K562 (cell line): ENCODE measurements around the gene TCF7. TPM values are rescaled to one million over a fixed set of nuclear protein-coding genes. Genes with fewer than 3 reads are reported as not detected.
A peak's percentile ranks its signal among the peaks of the same experiment; 100 is the strongest.

Source experiments
- ATAC-seq: fragments of 200-7000 bp; cut with Tn5 transposase; 3 replicates; pipeline ENCODE4 v1.9.1; 2020; ENCODE audit warnings: moderate library complexity
- BruUV-seq: library from RNA; stranded (reverse); fragments of 400-500 nt; replicated peaks from 2 replicates; lab custom pipeline; 2021; lab: Mats Ljungman, UMichigan
- CTCF ChIA-PET: fragments of 300-600 bp; formaldehyde crosslinking; extraction: SDS; loops from one replicate; lab custom pipeline; 2021; ENCODE audit warnings: low intra/inter-chr PET ratio; lab: Yijun Ruan, JAX
- POLR2A ChIA-PET: fragments of 300-600, 350-650 bp; sonication (Branson Sonifier 250); formaldehyde crosslinking; extraction: SDS; loops from one replicate; lab custom pipeline; 2021; ENCODE audit warnings: antibody characterized with exemption, inconsistent platforms; lab: Yijun Ruan, JAX
- DNase-seq, 4 experiments: peaks; one replicate each; pipeline versions ENCODE4 v3.0.0 to v3.0.0-alpha.2; 2011 to 2018; ENCODE audit warnings: low spot score in 3 of 4, mixed read lengths in 3 of 4; ENCODE audit errors: extremely low read depth in 1 of 4
- FAIRE-seq: peaks from 2 replicates; lab custom pipeline; 2011; peaks lifted over from hg19 to GRCh38; lab: Jason Lieb, UNC
- H2AFZ ChIP-seq: 2 replicates; pipeline ENCODE4 v1.6.0; 2011; ENCODE audit warnings: low read depth, low read length, control low read depth, inconsistent platforms
- H3K27ac ChIP-seq: fragments of 200-600 bp; 3 replicates; pipeline ENCODE4 v1.8.0; 2011; ENCODE audit warnings: low read depth, mild to moderate bottlenecking, control low read depth, inconsistent platforms, low read length, moderate library complexity, mixed read lengths; ENCODE audit errors: extremely low read depth
- H3K27me3 ChIP-seq, 2 experiments: fragments of 300-600 bp in 1 of 2; 2 replicates in 1 of 2; 3 replicates in 1 of 2; pipeline versions ENCODE4 v1.6.0 to v1.8.0; 2011; ENCODE audit warnings: inconsistent platforms in 2 of 2, low read length in 2 of 2, mild to moderate bottlenecking in 1 of 2, mixed read lengths in 1 of 2, moderate library complexity in 1 of 2; ENCODE audit not compliant: control insufficient read depth in 2 of 2, insufficient read depth in 2 of 2
- H3K36me3 ChIP-seq: fragments of 300-600 bp; 3 replicates; pipeline ENCODE4 v1.8.0; 2011; ENCODE audit warnings: mild to moderate bottlenecking, low read length, inconsistent platforms; ENCODE audit not compliant: control insufficient read depth, insufficient read depth
- H3K4me1 ChIP-seq, 2 experiments: fragments of 200-600 bp in 1 of 2; replicated peaks in 1 of 2; 2 replicates in 1 of 2; 3 replicates in 1 of 2; pipeline versions ENCODE4 v1.5.1 to v1.8.0; 2011; ENCODE audit warnings: inconsistent platforms in 2 of 2, low read length in 2 of 2, mild to moderate bottlenecking in 1 of 2, mixed read lengths in 1 of 2, moderate library complexity in 1 of 2; ENCODE audit not compliant: control insufficient read depth in 2 of 2, insufficient read depth in 2 of 2
- H3K4me2 ChIP-seq: 2 replicates; pipeline ENCODE4 v1.6.1; 2011; ENCODE audit warnings: low read length, control low read depth, inconsistent platforms, mixed read lengths; ENCODE audit not compliant: insufficient read depth
- H3K4me3 ChIP-seq: fragments of 200-600 bp; sonication (generic), shearing (Covaris generic); 2 replicates; pipeline ENCODE4 v1.5.1; 2016; ENCODE audit warnings: control low read depth, inconsistent platforms
- H3K79me2 ChIP-seq: fragments of 200-600 bp; 3 replicates; pipeline ENCODE4 v1.8.0; 2011; ENCODE audit warnings: low read length, inconsistent platforms; ENCODE audit not compliant: control insufficient read depth, insufficient read depth
- H3K9ac ChIP-seq, 2 experiments: 2 replicates each; pipeline versions ENCODE4 v1.6.0 to v1.6.1; 2011; ENCODE audit warnings: low read depth in 2 of 2, low read length in 2 of 2, control low read depth in 1 of 2, inconsistent platforms in 1 of 2, mild to moderate bottlenecking in 1 of 2, mixed read lengths in 1 of 2; ENCODE audit not compliant: insufficient read depth in 1 of 2
- H3K9me1 ChIP-seq: one replicate; pipeline ENCODE4 v1.6.0; 2011; ENCODE audit warnings: inconsistent platforms, mild to moderate bottlenecking, low read length, moderate library complexity; ENCODE audit not compliant: control insufficient read depth, insufficient read depth
- H3K9me3 ChIP-seq: replicated peaks from 2 replicates; pipeline ENCODE4 v1.5.1; 2011; ENCODE audit warnings: low read depth, low read length, inconsistent platforms; ENCODE audit not compliant: control insufficient read depth, insufficient read depth
- H4K20me1 ChIP-seq: replicated peaks from 2 replicates; pipeline ENCODE4 v1.6.1; 2011; ENCODE audit warnings: low read length, inconsistent platforms, mixed read lengths; ENCODE audit not compliant: control insufficient read depth, insufficient read depth
- BCL6 ChIP-seq: fragments of 250-450 bp; sonication (Bioruptor Pico); IDR thresholded peaks from 2 replicates; pipeline ENCODE4 v1.4.0; 2020
- CBFA2T3 ChIP-seq: fragments of 450-650 bp; IDR thresholded peaks from 2 replicates; pipeline ENCODE4 v1.6.1; 2017
- CXXC5 ChIP-seq: fragments of 250-450 bp; sonication (Bioruptor Pico); IDR thresholded peaks from 2 replicates; pipeline ENCODE4 v1.8.0; 2022; ENCODE audit warnings: inconsistent platforms, mild to moderate bottlenecking, moderate library complexity
- EGR1 ChIP-seq: fragments of 450-650 bp; conservative IDR thresholded peaks from 2 replicates; pipeline ENCODE4 v1.6.1; 2017; ENCODE audit warnings: mild to moderate bottlenecking
- KDM4B ChIP-seq, 2 experiments: fragments of 450-650 bp in 1 of 2; sonication (generic) in 1 of 2; IDR thresholded peaks; 2 replicates each; pipeline ENCODE4 v1.6.1; 2016 to 2017; ENCODE audit warnings: borderline replicate concordance in 2 of 2, antibody characterized with exemption in 1 of 2, low read depth in 1 of 2, mild to moderate bottlenecking in 1 of 2
- LARP7 ChIP-seq: fragments of 450-650 bp; IDR thresholded peaks from 2 replicates; pipeline ENCODE4 v1.6.1; 2016
- MECOM ChIP-seq: fragments of 250-450 bp; sonication (Bioruptor Pico); IDR thresholded peaks from 2 replicates; pipeline ENCODE4 v1.8.0; 2022; ENCODE audit warnings: inconsistent platforms
- MTA2 ChIP-seq: fragments of 450-650 bp; IDR thresholded peaks from 2 replicates; pipeline ENCODE4 v1.6.1; 2016; ENCODE audit warnings: low read depth
- NCOA2 ChIP-seq, 2 experiments: fragments of 450-650 bp; IDR thresholded peaks; 2 replicates each; pipeline ENCODE4 v1.6.1; 2018; ENCODE audit warnings: mild to moderate bottlenecking in 2 of 2, moderate library complexity in 1 of 2; ENCODE audit not compliant: partially characterized antibody in 2 of 2
- NR2C1 ChIP-seq, 2 experiments: fragments of 450-650 bp; IDR thresholded peaks; 2 replicates each; pipeline ENCODE4 v1.6.1; 2017; ENCODE audit warnings: mild to moderate bottlenecking in 2 of 2, antibody characterized with exemption in 1 of 2, inconsistent platforms in 1 of 2, missing compliant biosample characterization in 1 of 2, missing genetic modification characterization in 1 of 2
- RBFOX2 ChIP-seq: fragments of 200-400 bp; formaldehyde crosslinking; IDR thresholded peaks from 2 replicates; pipeline ENCODE4 v1.6.1; 2017; ENCODE audit warnings: low read depth, mild to moderate bottlenecking, low read length, moderate library complexity
- SP1 ChIP-seq: sonication (generic); formaldehyde crosslinking; IDR thresholded peaks from 2 replicates; pipeline ENCODE4 v1.8.1; 2022; ENCODE audit warnings: mild to moderate bottlenecking, missing genetic modification reagents
- VEZF1 ChIP-seq: fragments of 200-800 bp; sonication (Bioruptor generic); IDR thresholded peaks from 2 replicates; pipeline ENCODE4 v1.6.1; 2017; ENCODE audit warnings: missing genetic modification characterization, missing compliant biosample characterization
- YBX1 ChIP-seq: fragments of 450-650 bp; IDR thresholded peaks from 2 replicates; pipeline ENCODE4 v1.7.1; 2016; ENCODE audit warnings: mild to moderate bottlenecking
- ZBTB7A ChIP-seq: IDR thresholded peaks from 2 replicates; pipeline ENCODE4 v1.6.1; 2011; ENCODE audit warnings: low read depth, mild to moderate bottlenecking, low read length, moderate library complexity, borderline replicate concordance; ENCODE audit not compliant: control insufficient read depth
- ZNF184 ChIP-seq: sonication (generic); formaldehyde crosslinking; IDR thresholded peaks from 2 replicates; pipeline ENCODE4 v1.5.0; 2020; ENCODE audit warnings: missing genetic modification reagents
- ZNF197 ChIP-seq: fragments of 200-800 bp; sonication (Bioruptor generic); IDR thresholded peaks from 2 replicates; pipeline ENCODE4 v1.6.1; 2016; ENCODE audit warnings: low read depth, missing genetic modification characterization, missing compliant biosample characterization
- ZNF75A ChIP-seq: fragments of 450-650 bp; formaldehyde crosslinking; IDR thresholded peaks from 2 replicates; pipeline ENCODE4 v1.4.0; 2020; ENCODE audit warnings: mild to moderate bottlenecking
- WGBS: fragments of 100-300 bp; shearing (Covaris generic); methylation state at CpG from one replicate; pipeline ENCODE4 v1.1.6; 2016; ENCODE audit warnings: low coverage, mixed read lengths; ENCODE audit not compliant: insufficient coverage; ENCODE audit errors: missing lambda C conversion rate; 5-methylcytosine and 5-hydroxymethylcytosine counted together
- in situ Hi-C: fragments of 300-500 bp; cut with MboI; formaldehyde crosslinking; loops from 4 replicates; pipeline ENCODE4 v1.15.0; 2018; ENCODE audit warnings: inconsistent platforms, mixed read lengths
- intact Hi-C: fragments of 100-400 bp; cut with micrococcal nuclease; formaldehyde crosslinking; loops from 2 replicates; pipeline ENCODE4 v1.14.2; 2022
- polyA plus RNA-seq, 8 experiments: library from polyadenylated mRNA; depleted of rRNA in 4 of 8; stranded (reverse) in 5 of 8; unstranded in 3 of 8; fragments of >200 nt; fragmentation: Nextera tagmentation in 2 of 8; fragmentation: Illumina TruSeq in 1 of 8; extraction: Ambion mirVana in 2 of 8; extraction: Trizol in 1 of 8; gene quantifications; 2 replicates each; pipeline versions ENCODE4 v1.2.1 to v1.2.3, GENCODE V29; 2011 to 2014; ENCODE audit warnings: inconsistent platforms in 1 of 8, missing spikeins in 1 of 8
- total RNA-seq, 7 experiments: library from RNA; depleted of rRNA in 6 of 7; stranded (reverse); fragments of >200 nt in 6 of 7; fragmentation: Illumina TruSeq in 2 of 7; extraction: Trizol in 2 of 7; gene quantifications; 2 replicates each; pipeline versions ENCODE4 v1.2.1 to v1.2.3, GENCODE V29; 2011 to 2021; ENCODE audit warnings: low replicate concordance in 1 of 7
- TF ChIP-seq, protein P1 (sequence below): sonication (generic); formaldehyde crosslinking; IDR thresholded peaks from 2 replicates; pipeline ENCODE4 v1.8.0; 2022; ENCODE audit warnings: missing genetic modification reagents, mild to moderate bottlenecking, moderate library complexity, borderline replicate concordance

TCF7 gene
- total and polyA plus RNA-seq, 9 of the 15 experiments (the other 6 are each of a cell fraction or from before 2014, with no cell fraction given): 1.6 to 14.9 (median 4.2) TPM

DNA sequence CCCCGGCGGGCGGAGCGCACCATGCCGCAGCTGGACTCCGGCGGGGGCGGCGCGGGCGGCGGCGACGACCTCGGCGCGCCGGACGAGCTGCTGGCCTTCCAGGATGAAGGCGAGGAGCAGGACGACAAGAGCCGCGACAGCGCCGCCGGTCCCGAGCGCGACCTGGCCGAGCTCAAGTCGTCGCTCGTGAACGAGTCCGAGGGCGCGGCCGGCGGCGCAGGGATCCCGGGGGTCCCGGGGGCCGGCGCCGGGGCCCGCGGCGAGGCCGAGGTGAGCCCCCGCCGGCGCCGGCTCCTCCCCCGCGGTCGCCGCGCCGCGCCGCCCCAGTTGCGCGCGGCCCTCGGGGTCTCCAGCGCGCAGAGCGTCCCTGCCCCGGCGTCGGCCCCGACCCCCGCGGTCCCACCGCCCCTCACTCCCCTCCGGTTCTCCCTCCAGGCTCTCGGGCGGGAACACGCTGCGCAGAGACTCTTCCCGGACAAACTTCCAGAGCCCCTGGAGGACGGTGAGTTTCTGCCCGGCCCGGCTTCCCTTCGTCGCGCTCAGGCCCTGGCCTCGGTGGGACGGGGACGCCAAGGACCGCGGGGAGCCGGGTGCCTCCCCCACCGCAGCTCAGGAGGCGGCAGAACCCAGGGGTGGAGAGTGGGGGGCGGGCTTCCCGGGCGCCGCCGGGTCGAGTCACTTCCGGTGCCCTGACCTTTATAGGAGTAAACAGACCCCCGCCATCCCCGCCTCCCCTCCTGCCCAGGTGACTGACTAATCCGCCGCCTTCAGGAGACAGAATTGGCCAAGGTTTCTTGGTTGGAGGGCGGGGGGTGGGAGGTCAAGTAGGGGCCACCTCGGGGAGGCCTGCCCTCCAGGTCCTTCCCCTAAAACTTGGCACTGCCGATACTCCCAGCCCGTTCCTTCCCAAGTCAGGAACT, 665 bp downstream of the TCF7 start:
- Histone ChIP-seq H4K20me1 (0 out of 2 replicates have a peak, but pooled peaks cover 3% of the 10 kb centered on the region), H3K9ac (peak overlapping the region in 1 of 2 experiments; percentile 89; a peak in 2 of 4 replicates), H3K9me1 (peaks cover 9% of the 10 kb centered on the region), H3K27ac (no peak overlapping the region), H2AFZ (peak overlapping the region; percentile 51; the same call in 1 of the 2 replicates), H3K9me3 (no peaks in the 10 kb centered on the region), H3K27me3 (no peaks in the 10 kb centered on the region), H3K4me3 (peak overlapping the region; percentile 50), H3K79me2 (no peaks in the 10 kb centered on the region), H3K4me2 (peak overlapping the region; percentile 58; the same call in 1 of the 2 replicates), H3K36me3 (no peaks in the 10 kb centered on the region; the same call in 2 of the 3 replicates), H3K4me1 (peaks cover 17 to 33% of the 10 kb centered on the region in 2 experiments; a peak in 4 of 5 replicates)
- DNase-seq (peak; percentile 60 to 76 (median 69)), FAIRE-seq (no peak), ATAC-seq (peak; percentile 7)
- no TSS peak for BruUV-seq
- ChIA-PET CTCF (no interaction called here), POLR2A (interaction anchor here (0.6 kb wide), 2 partner anchors 69 to 1034 kb away, joined by 3 to 4 read pairs; no protein-coding TSS in a partner anchor)
- in situ Hi-C loops (no loop called here), intact Hi-C loops (no loop called here)
- 9% methylated on average over 38 of the region's 110 CpGs for WGBS
- peak; percentile 52; the same call in 1 of the 2 replicates for TF ChIP-seq RBFOX2
- TF ChIP-seq NR2C1 (IDR thresholded peaks at IDR 0.05): no peak
- 0 out of 2 replicates have a peak, but pooled peaks have one; percentile 39 for TF ChIP-seq NR2C1 (tag; IDR thresholded peaks at IDR 0.05)
- TF ChIP-seq LARP7: no peak
- TF ChIP-seq ZNF197 (CRISPR knock-in tag): no peak
- no peak for TF ChIP-seq SP1 (CRISPR knock-in tag)
- 0 out of 2 replicates have a peak, but pooled peaks have one; percentile 22 for TF ChIP-seq VEZF1
- TF ChIP-seq CXXC5: peak; percentile 20
- no peak for TF ChIP-seq MECOM
- no peak for TF ChIP-seq NCOA2 (IDR thresholded peaks at IDR 0.05; ENCODE audit: partially characterized antibody in 2 of 2)
- no peak for TF ChIP-seq CBFA2T3
- no peak for TF ChIP-seq BCL6 (CRISPR knock-in tag)
- TF ChIP-seq YBX1: no peak
- no peak for TF ChIP-seq MTA2
- TF ChIP-seq KDM4B (IDR thresholded peaks at IDR 0.05; ENCODE audit: borderline replicate concordance in 2 of 2, low read depth in 1 of 2): no peak
- TF ChIP-seq EGR1: peak; percentile 54
- no peak for TF ChIP-seq ZNF184 (CRISPR knock-in tag)
- TF ChIP-seq ZBTB7A: peak; percentile 42; the same call in 1 of the 2 replicates
- TF ChIP-seq ZNF75A: no peak
- TF ChIP-seq, protein P1, sequence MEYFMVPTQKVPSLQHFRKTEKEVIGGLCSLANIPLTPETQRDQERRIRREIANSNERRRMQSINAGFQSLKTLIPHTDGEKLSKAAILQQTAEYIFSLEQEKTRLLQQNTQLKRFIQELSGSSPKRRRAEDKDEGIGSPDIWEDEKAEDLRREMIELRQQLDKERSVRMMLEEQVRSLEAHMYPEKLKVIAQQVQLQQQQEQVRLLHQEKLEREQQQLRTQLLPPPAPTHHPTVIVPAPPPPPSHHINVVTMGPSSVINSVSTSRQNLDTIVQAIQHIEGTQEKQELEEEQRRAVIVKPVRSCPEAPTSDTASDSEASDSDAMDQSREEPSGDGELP (CRISPR knock-in tag): 0 out of 2 replicates have a peak, but pooled peaks have one; percentile 4
